Karpas-422 (cell line): ENCODE measurements around the gene FYB1. TPM values are rescaled to one million over a fixed set of nuclear protein-coding genes. Genes with fewer than 3 reads are reported as not detected.

ENCODE experiments used
- DNase-seq: peaks from one replicate; pipeline ENCODE4 v3.0.0-alpha.2; 2015
- H2AFZ ChIP-seq: fragments of 200-600 bp; sonication (generic); 2 replicates; pipeline ENCODE4 v1.6.1; 2014; ENCODE audit warnings: antibody characterized with exemption, low read length, mixed read lengths
- H3K27ac ChIP-seq: fragments of 200-600 bp; sonication (generic); 2 replicates; pipeline ENCODE4 v1.5.1; 2014; ENCODE audit warnings: mild to moderate bottlenecking, low read length, moderate library complexity
- H3K27me3 ChIP-seq: fragments of 200-600 bp; sonication (generic); 2 replicates; pipeline ENCODE4 v1.6.1; 2014; ENCODE audit warnings: low read length, mixed read lengths
- H3K36me3 ChIP-seq: fragments of 200-600 bp; sonication (generic); 2 replicates; pipeline ENCODE4 v1.6.1; 2014; ENCODE audit warnings: low read length, mixed read lengths; ENCODE audit not compliant: insufficient read depth
- H3K4me1 ChIP-seq: fragments of 200-600 bp; sonication (generic); 2 replicates; pipeline ENCODE4 v1.6.1; 2014; ENCODE audit warnings: mild to moderate bottlenecking, low read length, mixed read lengths
- H3K4me2 ChIP-seq: fragments of 200-600 bp; sonication (generic); 2 replicates; pipeline ENCODE4 v1.6.1; 2014; ENCODE audit warnings: low read length, low read depth, mild to moderate bottlenecking; ENCODE audit not compliant: poor library complexity, severe bottlenecking
- H3K4me3 ChIP-seq: fragments of 200-600 bp; sonication (generic); 2 replicates; pipeline ENCODE4 v1.5.1; 2014; ENCODE audit warnings: mild to moderate bottlenecking, antibody characterized with exemption, low read length, mixed read lengths
- H3K79me2 ChIP-seq: fragments of 200-600 bp; sonication (generic); 2 replicates; pipeline ENCODE4 v1.6.1; 2014; ENCODE audit warnings: mild to moderate bottlenecking, low read length, mixed read lengths
- H3K9ac ChIP-seq: fragments of 200-600 bp; sonication (generic); 2 replicates; pipeline ENCODE4 v1.6.0; 2014; ENCODE audit warnings: low read length
- H3K9me2 ChIP-seq: fragments of 200-600 bp; sonication (generic), shearing (Covaris generic); replicated peaks from 2 replicates; pipeline ENCODE4 v1.6.0; 2014; ENCODE audit warnings: mild to moderate bottlenecking, low read length, moderate library complexity; ENCODE audit not compliant: insufficient read depth
- H3K9me3 ChIP-seq: fragments of 300-700, 200-600 bp; sonication (generic); 2 replicates; pipeline ENCODE4 v1.6.1; 2014; ENCODE audit warnings: low read length, mixed read lengths
- H4K20me1 ChIP-seq: fragments of 200-600 bp; sonication (generic); 2 replicates; pipeline ENCODE4 v1.6.1; 2014; ENCODE audit warnings: mild to moderate bottlenecking, antibody characterized with exemption, low read length, low read depth; ENCODE audit not compliant: insufficient read depth
- total RNA-seq: library from RNA; depleted of rRNA; stranded (reverse); fragments of >200 nt; shearing (Covaris generic); gene quantifications from 2 replicates; pipeline ENCODE4 v1.2.3, GENCODE V29; 2014; ENCODE audit warnings: low replicate concordance

The FYB1 gene
- total RNA-seq, 1 experiment from 2014 or later = 2.8 TPM

- Histone ChIP-seq H3K4me2 (no peak overlapping the region), H3K4me1 (peaks cover 18% of the 10 kb centered on the region), H2AFZ (no peak overlapping the region), H3K9ac (no peak overlapping the region), H3K79me2 (no peaks in the 10 kb centered on the region), H3K4me3 (no peak overlapping the region), H4K20me1 (no peaks in the 10 kb centered on the region), H3K9me2 (no peaks in the 10 kb centered on the region), H3K36me3 (no peaks in the 10 kb centered on the region), H3K9me3 (no peaks in the 10 kb centered on the region), H3K27me3 (no peaks in the 10 kb centered on the region), H3K27ac (no peak overlapping the region)
- no peak for DNase-seq
Measured at GRCh38 chr5:39160576-39161213, 58.7 kb downstream of the FYB1 start.

- H2AFZ ChIP-seq = no peak overlapping the region
- no peak overlapping the region for H3K4me2 ChIP-seq
- no peak overlapping the region for H3K4me3 ChIP-seq
- H3K27ac ChIP-seq = no peak overlapping the region
- H3K9me3 ChIP-seq = no peaks in the 10 kb centered on the region
- H3K4me1 ChIP-seq = peaks cover 18% of the 10 kb centered on the region
- no peaks in the 10 kb centered on the region for H4K20me1 ChIP-seq
- H3K27me3 ChIP-seq = no peaks in the 10 kb centered on the region
- H3K36me3 ChIP-seq = no peaks in the 10 kb centered on the region
- DNase-seq = no peak
- H3K79me2 ChIP-seq = no peaks in the 10 kb centered on the region
- H3K9me2 ChIP-seq = no peaks in the 10 kb centered on the region
- no peak overlapping the region for H3K9ac ChIP-seq
Measured at GRCh38 chr5:39159811-39160490, 59.4 kb downstream of the FYB1 start.

- H2AFZ ChIP-seq = no peak overlapping the region
- H3K27me3 ChIP-seq = no peaks in the 10 kb centered on the region
- no peak overlapping the region for H3K4me2 ChIP-seq
- no peaks in the 10 kb centered on the region for H3K9me3 ChIP-seq
- no peaks in the 10 kb centered on the region for H4K20me1 ChIP-seq
- H3K79me2 ChIP-seq = no peaks in the 10 kb centered on the region
- H3K9ac ChIP-seq = no peak overlapping the region
- no peak overlapping the region for H3K27ac ChIP-seq
- no peaks in the 10 kb centered on the region for H3K9me2 ChIP-seq
- no peak for DNase-seq
- H3K4me3 ChIP-seq = no peak overlapping the region
- H3K4me1 ChIP-seq = peaks cover 15% of the 10 kb centered on the region
- no peaks in the 10 kb centered on the region for H3K36me3 ChIP-seq
Measured at GRCh38 chr5:39158786-39159185, 60.6 kb downstream of the FYB1 start.

- H3K9me3 ChIP-seq = no peaks in the 10 kb centered on the region
- no peaks in the 10 kb centered on the region for H4K20me1 ChIP-seq
- H3K36me3 ChIP-seq = no peaks in the 10 kb centered on the region
- no peaks in the 10 kb centered on the region for H3K79me2 ChIP-seq
- H2AFZ ChIP-seq = no peak overlapping the region
- peaks cover 15% of the 10 kb centered on the region for H3K4me1 ChIP-seq
- no peak overlapping the region for H3K4me2 ChIP-seq
- H3K4me3 ChIP-seq = no peak overlapping the region
- no peaks in the 10 kb centered on the region for H3K9me2 ChIP-seq
- DNase-seq = no peak
- H3K27me3 ChIP-seq = no peaks in the 10 kb centered on the region
- H3K9ac ChIP-seq = no peak overlapping the region
- no peak overlapping the region for H3K27ac ChIP-seq
Measured at GRCh38 chr5:39158127-39158593, 61.2 kb downstream of the FYB1 start.

GRCh38 chr5:39157701-39158100 lies 61.7 kb downstream of the FYB1 start:
- no peak for DNase-seq
- Histone ChIP-seq H2AFZ (no peak overlapping the region), H3K79me2 (no peaks in the 10 kb centered on the region)

GRCh38 chr5:39156082-39156481 lies 63.3 kb downstream of the FYB1 start:
- H3K9ac ChIP-seq = no peak overlapping the region
- no peak overlapping the region for H2AFZ ChIP-seq
- H3K27me3 ChIP-seq = no peaks in the 10 kb centered on the region
- no peaks in the 10 kb centered on the region for H4K20me1 ChIP-seq
- no peak overlapping the region for H3K4me3 ChIP-seq
- peak overlapping the region; percentile 9 for H3K4me2 ChIP-seq
- H3K27ac ChIP-seq = no peak overlapping the region
- H3K79me2 ChIP-seq = no peaks in the 10 kb centered on the region
- H3K9me2 ChIP-seq = no peaks in the 10 kb centered on the region
- H3K36me3 ChIP-seq = no peaks in the 10 kb centered on the region
- H3K4me1 ChIP-seq = peaks cover 26% of the 10 kb centered on the region
- H3K9me3 ChIP-seq = no peaks in the 10 kb centered on the region
- DNase-seq = no peak

More at GRCh38 chr5:39157701-39158100, 61.7 kb downstream of the FYB1 start:
- Histone ChIP-seq H3K9me2 (no peaks in the 10 kb centered on the region), H3K27me3 (no peaks in the 10 kb centered on the region), H3K36me3 (no peaks in the 10 kb centered on the region), H3K4me3 (no peak overlapping the region), H4K20me1 (no peaks in the 10 kb centered on the region), H3K9ac (no peak overlapping the region), H3K4me2 (no peak overlapping the region), H3K27ac (no peak overlapping the region), H3K9me3 (no peaks in the 10 kb centered on the region), H3K4me1 (peaks cover 15% of the 10 kb centered on the region)

GRCh38 chr5:39151745-39152144 lies 67.6 kb downstream of the FYB1 start:
- Histone ChIP-seq H3K79me2 (no peaks in the 10 kb centered on the region), H3K9me2 (no peaks in the 10 kb centered on the region), H3K4me3 (no peak overlapping the region), H3K4me2 (peak overlapping the region; percentile 17), H3K36me3 (no peaks in the 10 kb centered on the region), H3K9me3 (no peaks in the 10 kb centered on the region), H3K4me1 (peaks cover 27% of the 10 kb centered on the region), H4K20me1 (no peaks in the 10 kb centered on the region), H3K27ac (no peak overlapping the region), H3K9ac (no peak overlapping the region), H2AFZ (0 out of 2 replicates have a peak overlapping the region, but pooled peaks have one; percentile 66), H3K27me3 (no peaks in the 10 kb centered on the region)
- DNase-seq = peak; percentile 44

- H3K27ac ChIP-seq = no peak overlapping the region
- H3K36me3 ChIP-seq = no peaks in the 10 kb centered on the region
- H4K20me1 ChIP-seq = no peaks in the 10 kb centered on the region
- H3K4me3 ChIP-seq = no peak overlapping the region
- H3K27me3 ChIP-seq = no peaks in the 10 kb centered on the region
- no peaks in the 10 kb centered on the region for H3K9me2 ChIP-seq
- H3K79me2 ChIP-seq = no peaks in the 10 kb centered on the region
- H2AFZ ChIP-seq = peak overlapping the region; percentile 78; the same call in 1 of the 2 replicates
- no peaks in the 10 kb centered on the region for H3K9me3 ChIP-seq
- H3K4me2 ChIP-seq = no peak overlapping the region
- peak; percentile 41 for DNase-seq
- no peak overlapping the region for H3K9ac ChIP-seq
- H3K4me1 ChIP-seq = peaks cover 21% of the 10 kb centered on the region
Measured at GRCh38 chr5:39149966-39150365, 69.4 kb downstream of the FYB1 start.
